IMR-90 (cell line): ENCODE data around the gene LDAH. TPM values are rescaled to one million over a fixed set of nuclear protein-coding genes. Genes with fewer than 3 reads are reported as not detected.

Source experiments
- ATAC-seq: fragments of 200-7000 bp; cut with Tn5 transposase; 2 replicates; pipeline ENCODE4 v1.9.1; 2020; ENCODE audit warnings: low read depth, mild to moderate bottlenecking, moderate library complexity
- BruUV-seq: library from RNA; stranded (reverse); fragments of 400-500 nt; replicated peaks from 2 replicates; lab custom pipeline; 2021; lab: Mats Ljungman, UMichigan
- CTCF ChIA-PET: fragments of 300-600 bp; formaldehyde crosslinking; extraction: SDS; loops from one replicate; lab custom pipeline; 2021; ENCODE audit warnings: antibody characterized with exemption; lab: Yijun Ruan, JAX
- POLR2A ChIA-PET: fragments of 300-600 bp; sonication (Branson Sonifier 250); formaldehyde crosslinking; loops from one replicate; lab custom pipeline; 2022; ENCODE audit warnings: antibody characterized with exemption; ENCODE audit not compliant: unreplicated experiment; lab: Charles Lee
- DNase-seq: peaks from one replicate; pipeline ENCODE4 v3.0.0; 2013
- H2AFZ ChIP-seq: replicated peaks from 2 replicates; pipeline ENCODE3; 2013; ENCODE audit warnings: low read length, mild to moderate bottlenecking; ENCODE audit not compliant: poor library complexity
- H2AK5ac ChIP-seq: 2 replicates; pipeline ENCODE4 v1.6.1; 2013; ENCODE audit warnings: low read depth, low read length, inconsistent platforms
- H2AK9ac ChIP-seq: replicated peaks from 2 replicates; pipeline ENCODE3; 2013; ENCODE audit warnings: mild to moderate bottlenecking, low read depth, low read length, moderate library complexity; ENCODE audit not compliant: poor library complexity
- H2BK120ac ChIP-seq: 2 replicates; pipeline ENCODE4 v1.6.1; 2013; ENCODE audit warnings: low read depth, low read length, inconsistent platforms
- H2BK15ac ChIP-seq: 3 replicates; pipeline ENCODE4 v1.6.1; 2013; ENCODE audit warnings: low read depth, low read length, inconsistent platforms
- H2BK20ac ChIP-seq: 2 replicates; pipeline ENCODE4 v1.6.1; 2013; ENCODE audit warnings: low read depth, mild to moderate bottlenecking, inconsistent platforms, low read length, moderate library complexity
- H2BK5ac ChIP-seq: 2 replicates; pipeline ENCODE4 v1.6.1; 2013; ENCODE audit warnings: mild to moderate bottlenecking, low read depth, low read length, inconsistent platforms; ENCODE audit not compliant: poor library complexity, severe bottlenecking
- H3K14ac ChIP-seq: replicated peaks from 2 replicates; pipeline ENCODE4 v1.6.1; 2013; ENCODE audit warnings: low read depth, low read length, inconsistent platforms
- H3K18ac ChIP-seq: 2 replicates; pipeline ENCODE4 v1.6.1; 2013; ENCODE audit warnings: low read depth, low read length, control low read depth
- H3K23ac ChIP-seq: 2 replicates; pipeline ENCODE4 v1.6.1; 2013; ENCODE audit warnings: low read depth, low read length, inconsistent platforms
- H3K27ac ChIP-seq: 2 replicates; pipeline ENCODE4 v1.5.1; 2013; ENCODE audit warnings: mild to moderate bottlenecking, control low read depth, low read length; ENCODE audit not compliant: insufficient read depth
- H3K27me3 ChIP-seq: 2 replicates; pipeline ENCODE4 v1.6.1; 2013; ENCODE audit warnings: low read length; ENCODE audit not compliant: control insufficient read depth, insufficient read depth
- H3K36me3 ChIP-seq: 2 replicates; pipeline ENCODE4 v1.6.1; 2013; ENCODE audit warnings: low read length, mixed read lengths; ENCODE audit not compliant: control insufficient read depth, insufficient read depth
- H3K4ac ChIP-seq: 2 replicates; pipeline ENCODE4 v1.6.1; 2013; ENCODE audit warnings: low read depth, low read length, inconsistent platforms
- H3K4me1 ChIP-seq: 2 replicates; pipeline ENCODE4 v1.6.1; 2013; ENCODE audit warnings: low read length, mixed read lengths; ENCODE audit not compliant: control insufficient read depth, insufficient read depth
- H3K4me2 ChIP-seq: 2 replicates; pipeline ENCODE4 v1.6.1; 2013; ENCODE audit warnings: low read depth, mild to moderate bottlenecking, control low read depth, low read length, moderate library complexity
- H3K4me3 ChIP-seq: 2 replicates; pipeline ENCODE4 v1.5.1; 2013; ENCODE audit warnings: low read depth, mild to moderate bottlenecking, control low read depth, low read length, moderate library complexity; ENCODE audit not compliant: insufficient read depth
- H3K56ac ChIP-seq: 2 replicates; pipeline ENCODE4 v1.6.1; 2013; ENCODE audit warnings: low read length, inconsistent platforms; ENCODE audit not compliant: insufficient read depth; ENCODE audit errors: extremely low read depth
- H3K79me1 ChIP-seq, 2 experiments: 2 replicates each; pipeline ENCODE4 v1.6.1; 2013; ENCODE audit warnings: low read length in 2 of 2, inconsistent platforms in 1 of 2, low read depth in 1 of 2
- H3K9ac ChIP-seq: 2 replicates; pipeline ENCODE4 v1.6.1; 2013; ENCODE audit warnings: low read depth, low read length, control low read depth
- H3K9me1 ChIP-seq: 2 replicates; pipeline ENCODE4 v1.6.1; 2013; ENCODE audit warnings: low read length, inconsistent platforms; ENCODE audit not compliant: insufficient read depth
- H3K9me3 ChIP-seq: 2 replicates; pipeline ENCODE4 v1.6.1; 2013; ENCODE audit warnings: low read length; ENCODE audit not compliant: control insufficient read depth, insufficient read depth
- H4K20me1 ChIP-seq: 2 replicates; pipeline ENCODE4 v1.6.1; 2013; ENCODE audit warnings: low read length, inconsistent platforms; ENCODE audit not compliant: insufficient read depth
- H4K5ac ChIP-seq: 2 replicates; pipeline ENCODE4 v1.6.1; 2013; ENCODE audit warnings: mild to moderate bottlenecking, low read depth, low read length, control low read depth
- H4K8ac ChIP-seq, 2 experiments: 2 replicates each; pipeline ENCODE4 v1.6.1; 2013; ENCODE audit warnings: low read depth in 2 of 2, low read length in 2 of 2, control low read depth in 1 of 2, inconsistent platforms in 1 of 2
- H4K91ac ChIP-seq: 2 replicates; pipeline ENCODE4 v1.6.1; 2013; ENCODE audit warnings: low read depth, low read length, inconsistent platforms; ENCODE audit not compliant: insufficient read depth
- CEBPB ChIP-seq: IDR thresholded peaks from 2 replicates; pipeline ENCODE4 v1.6.1; 2012; ENCODE audit warnings: low read depth, low read length, improper control_type of control experiment
- FOS ChIP-seq: fragments of 150-350 bp; IDR thresholded peaks from 2 replicates; pipeline ENCODE4 v1.6.1; 2016; ENCODE audit warnings: low read depth, low read length
- MAFK ChIP-seq: IDR thresholded peaks from 2 replicates; pipeline ENCODE4 v1.6.1; 2012; ENCODE audit warnings: low read depth, low read length, improper control_type of control experiment
- NFE2L2 ChIP-seq: fragments of 150-350 bp; IDR thresholded peaks from 2 replicates; pipeline ENCODE4 v1.6.1; 2016; ENCODE audit warnings: low read depth, mild to moderate bottlenecking, low read length
- POLR2A ChIP-seq: IDR thresholded peaks from 2 replicates; pipeline ENCODE4 v1.6.1; 2012; ENCODE audit warnings: mild to moderate bottlenecking, low read depth, low read length
- RFX5 ChIP-seq: IDR thresholded peaks from 2 replicates; pipeline ENCODE4 v1.8.0; 2012; ENCODE audit warnings: low read depth, mild to moderate bottlenecking, low read length, moderate library complexity
- WGBS, 2 experiments: methylation state at CpG; one replicate each; pipeline versions ENCODE4 v1.1.5 to v1.1.7; 2013; ENCODE audit warnings: missing lambda C conversion rate in 2 of 2; ENCODE audit not compliant: insufficient read length in 1 of 2; ENCODE audit errors: extremely low coverage in 2 of 2; 5-methylcytosine and 5-hydroxymethylcytosine counted together
- dilution Hi-C: fragments of 300-500 bp; cut with HindIII; formaldehyde crosslinking; loops from one replicate; pipeline ENCODE4 v1.14.3; 2018; ENCODE audit warnings: low sequenced_read_pairs; ENCODE audit not compliant: unreplicated experiment
- in situ Hi-C: fragments of 300-500 bp; cut with MboI; formaldehyde crosslinking; loops from 3 replicates; pipeline ENCODE4 v1.14.3; 2019; ENCODE audit warnings: low sequenced_read_pairs, inconsistent platforms, mixed read lengths
- intact Hi-C: fragments of 100-400 bp; cut with micrococcal nuclease; formaldehyde crosslinking; loops from 2 replicates; pipeline ENCODE4 v1.10.0; 2022
- polyA plus RNA-seq, 3 experiments: library from polyadenylated mRNA; depleted of rRNA; stranded (reverse); fragments of >200 nt; gene quantifications; 2 replicates each; pipeline ENCODE4 v1.2.3, GENCODE V29; 2012; ENCODE audit warnings: low replicate concordance in 1 of 3
- total RNA-seq: library from RNA; depleted of rRNA; stranded (reverse); fragments of >200 nt; gene quantifications from 2 replicates; pipeline ENCODE4 v1.2.3, GENCODE V29; 2012
- TF ChIP-seq, protein P1 (sequence below): fragments of 150-350 bp; IDR thresholded peaks from 2 replicates; pipeline ENCODE4 v1.6.1; 2016; ENCODE audit warnings: low read depth, mild to moderate bottlenecking, low read length, moderate library complexity, borderline replicate concordance

Gene LDAH
- total and polyA plus RNA-seq, 2 of the 4 experiments (the other 2 are of a cell fraction) = 12.1 to 31.7 TPM

DNA sequence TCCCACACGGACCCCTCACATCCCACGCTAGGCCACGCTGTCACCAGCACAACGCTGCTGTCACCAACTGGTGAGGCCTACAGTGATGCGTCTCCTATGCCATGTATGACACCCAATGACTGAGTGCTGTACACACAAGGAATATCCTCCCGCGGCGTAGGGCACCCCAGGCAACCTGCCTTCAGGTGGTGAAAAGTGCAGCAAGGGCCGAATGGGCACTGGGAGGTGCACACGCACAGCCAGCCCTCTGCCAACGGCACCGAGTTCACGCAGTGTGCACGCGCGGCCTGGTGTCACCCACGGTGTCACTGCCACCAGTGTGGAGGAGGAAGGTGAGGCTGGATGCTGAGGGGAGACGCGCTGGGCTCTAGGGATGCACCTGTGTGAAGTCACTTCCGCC, 176.5 kb downstream of the LDAH start:
- 90% methylated on average over 17 of the region's 20 CpGs; no CpG with 5 or more reads in 1 of the 2 experiments for WGBS, 2 experiments
- Histone ChIP-seq H3K79me1 (peaks cover 10 to 51% of the 10 kb centered on the region in 2 experiments; a peak in 3 of 4 replicates), H4K20me1 (peaks cover 20% of the 10 kb centered on the region), H2BK5ac (no peak overlapping the region), H3K56ac (no peak overlapping the region), H3K23ac (no peak overlapping the region), H2BK15ac (no peak overlapping the region), H2BK20ac (no peak overlapping the region), H3K27me3 (no peaks in the 10 kb centered on the region), H2AFZ (no peak overlapping the region), H3K4me1 (peaks cover 7% of the 10 kb centered on the region), H4K91ac (no peak overlapping the region), H3K18ac (no peak overlapping the region), H4K5ac (no peak overlapping the region), H3K9me1 (peaks cover 11% of the 10 kb centered on the region), H2BK120ac (no peak overlapping the region), H3K14ac (no peak overlapping the region), H3K36me3 (peaks cover 14% of the 10 kb centered on the region; the same call in 1 of the 2 replicates), H3K4me2 (no peak overlapping the region), H2AK5ac (no peak overlapping the region), H3K27ac (no peak overlapping the region), H4K8ac (no peak overlapping the region), H3K9me3 (no peaks in the 10 kb centered on the region), H3K4me3 (no peak overlapping the region), H3K4ac (no peak overlapping the region), H3K9ac (no peak overlapping the region), H2AK9ac (no peak overlapping the region)
- ChIA-PET CTCF (interaction anchor here (0.6 kb wide), 1 partner anchor 827 kb away, joined by 3 read pairs; no protein-coding TSS in a partner anchor), POLR2A (no interaction called here)
- no peak for ATAC-seq
- TF ChIP-seq POLR2A (no peak), RFX5 (no peak), CEBPB (no peak), MAFK (no peak), FOS (no peak), NFE2L2 (no peak)
- TF ChIP-seq, protein P1, sequence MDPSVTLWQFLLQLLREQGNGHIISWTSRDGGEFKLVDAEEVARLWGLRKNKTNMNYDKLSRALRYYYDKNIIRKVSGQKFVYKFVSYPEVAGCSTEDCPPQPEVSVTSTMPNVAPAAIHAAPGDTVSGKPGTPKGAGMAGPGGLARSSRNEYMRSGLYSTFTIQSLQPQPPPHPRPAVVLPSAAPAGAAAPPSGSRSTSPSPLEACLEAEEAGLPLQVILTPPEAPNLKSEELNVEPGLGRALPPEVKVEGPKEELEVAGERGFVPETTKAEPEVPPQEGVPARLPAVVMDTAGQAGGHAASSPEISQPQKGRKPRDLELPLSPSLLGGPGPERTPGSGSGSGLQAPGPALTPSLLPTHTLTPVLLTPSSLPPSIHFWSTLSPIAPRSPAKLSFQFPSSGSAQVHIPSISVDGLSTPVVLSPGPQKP = no peak
- dilution Hi-C loops = loop anchor here (25.0 kb wide), 1 partner anchor 259 kb away; no protein-coding TSS in a partner anchor
- DNase-seq = no peak
- intact Hi-C loops = no loop called here
- BruUV-seq = no TSS peak
- in situ Hi-C loops = no loop called here
